ENCODE results near the gene LXN.

The LXN gene

GRCh38 chr3:158663832-158664231, 8.6 kb downstream of the LXN start:
- H3K4me3 ChIP-seq (ENCODE audit: low read length), result no peak overlapping the region
- peaks cover 4% of the 10 kb centered on the region for H3K4me1 ChIP-seq (ENCODE audit: control insufficient read depth, insufficient read depth, low read length)
- H3K9me3 ChIP-seq (replicated peaks; ENCODE audit: low read length), result no peaks in the 10 kb centered on the region
- no peak overlapping the region for H3K9ac ChIP-seq (ENCODE audit: low read depth, low read length)
- no peak overlapping the region for H3K4me2 ChIP-seq (ENCODE audit: low read length)
- H3K27me3 ChIP-seq (ENCODE audit: control insufficient read depth, insufficient read depth, low read length), result no peaks in the 10 kb centered on the region
- peaks cover 63% of the 10 kb centered on the region for H3K36me3 ChIP-seq (ENCODE audit: insufficient read depth, low read length)

- Histone ChIP-seq H3K4me2 (ENCODE audit: low read length) (no peak overlapping the region), H3K36me3 (ENCODE audit: insufficient read depth, low read length) (peaks cover 61% of the 10 kb centered on the region), H3K9ac (ENCODE audit: low read depth, low read length) (no peak overlapping the region)
Observed at GRCh38 chr3:158663246-158663645, 9.2 kb downstream of the LXN start.

GRCh38 chr3:158660711-158661110, 11.7 kb downstream of the LXN start:
- no peak overlapping the region for H3K9ac ChIP-seq (ENCODE audit: low read depth, low read length)

More at GRCh38 chr3:158663246-158663645, 9.2 kb downstream of the LXN start:
- Histone ChIP-seq H3K4me3 (ENCODE audit: low read length) (no peak overlapping the region), H3K9me3 (replicated peaks; ENCODE audit: low read length) (no peaks in the 10 kb centered on the region), H3K27me3 (ENCODE audit: control insufficient read depth, insufficient read depth, low read length) (no peaks in the 10 kb centered on the region), H3K4me1 (ENCODE audit: control insufficient read depth, insufficient read depth, low read length) (peaks cover 4% of the 10 kb centered on the region)

GRCh38 chr3:158659454-158660237, 12.8 kb downstream of the LXN start:
- no peak overlapping the region for H3K9ac ChIP-seq (ENCODE audit: low read depth, low read length)
- no peak overlapping the region for H3K4me2 ChIP-seq (ENCODE audit: low read length)

More at GRCh38 chr3:158660711-158661110, 11.7 kb downstream of the LXN start:
- no peak overlapping the region for H3K4me2 ChIP-seq (ENCODE audit: low read length)
- no peak overlapping the region for H3K4me3 ChIP-seq (ENCODE audit: low read length)
- H3K4me1 ChIP-seq (ENCODE audit: control insufficient read depth, insufficient read depth, low read length), result peaks cover 4% of the 10 kb centered on the region
- H3K27me3 ChIP-seq (ENCODE audit: control insufficient read depth, insufficient read depth, low read length), result no peaks in the 10 kb centered on the region
- no peaks in the 10 kb centered on the region for H3K9me3 ChIP-seq (replicated peaks; ENCODE audit: low read length)
- H3K36me3 ChIP-seq (ENCODE audit: insufficient read depth, low read length), result peaks cover 48% of the 10 kb centered on the region

GRCh38 chr3:158658889-158659288, 13.6 kb downstream of the LXN start:
- Histone ChIP-seq H3K4me1 (ENCODE audit: control insufficient read depth, insufficient read depth, low read length) (peaks cover 4% of the 10 kb centered on the region), H3K4me3 (ENCODE audit: low read length) (no peak overlapping the region), H3K4me2 (ENCODE audit: low read length) (no peak overlapping the region), H3K36me3 (ENCODE audit: insufficient read depth, low read length) (peaks cover 52% of the 10 kb centered on the region), H3K9ac (ENCODE audit: low read depth, low read length) (no peak overlapping the region), H3K9me3 (replicated peaks; ENCODE audit: low read length) (no peaks in the 10 kb centered on the region), H3K27me3 (ENCODE audit: control insufficient read depth, insufficient read depth, low read length) (no peaks in the 10 kb centered on the region)

More at GRCh38 chr3:158659454-158660237, 12.8 kb downstream of the LXN start:
- Histone ChIP-seq H3K4me3 (ENCODE audit: low read length) (no peak overlapping the region), H3K4me1 (ENCODE audit: control insufficient read depth, insufficient read depth, low read length) (peaks cover 4% of the 10 kb centered on the region), H3K27me3 (ENCODE audit: control insufficient read depth, insufficient read depth, low read length) (no peaks in the 10 kb centered on the region), H3K9me3 (replicated peaks; ENCODE audit: low read length) (no peaks in the 10 kb centered on the region), H3K36me3 (ENCODE audit: insufficient read depth, low read length) (peaks cover 52% of the 10 kb centered on the region)

- no peak overlapping the region for H3K4me3 ChIP-seq (ENCODE audit: low read length)
- no peak overlapping the region for H3K4me2 ChIP-seq (ENCODE audit: low read length)
- H3K27me3 ChIP-seq (ENCODE audit: control insufficient read depth, insufficient read depth, low read length), result no peaks in the 10 kb centered on the region
- peaks cover 57% of the 10 kb centered on the region for H3K36me3 ChIP-seq (ENCODE audit: insufficient read depth, low read length)
- no peak overlapping the region for H3K9ac ChIP-seq (ENCODE audit: low read depth, low read length)
- H3K9me3 ChIP-seq (replicated peaks; ENCODE audit: low read length), result no peaks in the 10 kb centered on the region
- no peaks in the 10 kb centered on the region for H3K4me1 ChIP-seq (ENCODE audit: control insufficient read depth, insufficient read depth, low read length)
Observed at GRCh38 chr3:158652463-158652862, 20.0 kb downstream of the LXN start.

- Histone ChIP-seq H3K9me3 (replicated peaks; ENCODE audit: low read length) (no peaks in the 10 kb centered on the region), H3K4me2 (ENCODE audit: low read length) (no peak overlapping the region), H3K4me3 (ENCODE audit: low read length) (no peak overlapping the region), H3K36me3 (ENCODE audit: insufficient read depth, low read length) (peaks cover 57% of the 10 kb centered on the region), H3K4me1 (ENCODE audit: control insufficient read depth, insufficient read depth, low read length) (no peaks in the 10 kb centered on the region), H3K9ac (ENCODE audit: low read depth, low read length) (no peak overlapping the region), H3K27me3 (ENCODE audit: control insufficient read depth, insufficient read depth, low read length) (no peaks in the 10 kb centered on the region)
Observed at GRCh38 chr3:158651192-158651591, 21.3 kb downstream of the LXN start.

GRCh38 chr3:158649791-158650190, 22.7 kb downstream of the LXN start:
- H3K36me3 ChIP-seq (ENCODE audit: insufficient read depth, low read length), result peaks cover 48% of the 10 kb centered on the region
- peaks cover 3% of the 10 kb centered on the region for H3K4me1 ChIP-seq (ENCODE audit: control insufficient read depth, insufficient read depth, low read length)
- no peaks in the 10 kb centered on the region for H3K27me3 ChIP-seq (ENCODE audit: control insufficient read depth, insufficient read depth, low read length)
- no peak overlapping the region for H3K4me2 ChIP-seq (ENCODE audit: low read length)
- H3K9ac ChIP-seq (ENCODE audit: low read depth, low read length), result no peak overlapping the region
- no peak overlapping the region for H3K4me3 ChIP-seq (ENCODE audit: low read length)
- no peaks in the 10 kb centered on the region for H3K9me3 ChIP-seq (replicated peaks; ENCODE audit: low read length)

GRCh38 chr3:158644345-158644908, 28.0 kb downstream of the LXN start, which contains the start of gene GFM1:
GFM1 (plus strand) TSS chr3:158644527; CDS start chr3:158644635, 108 bp downstream.
- Histone ChIP-seq H3K27me3 (ENCODE audit: control insufficient read depth, insufficient read depth, low read length) (no peaks in the 10 kb centered on the region), H3K9me3 (replicated peaks; ENCODE audit: low read length) (no peaks in the 10 kb centered on the region), H3K9ac (ENCODE audit: low read depth, low read length) (peak within 1 kb of the TSS; percentile 88), H3K4me2 (ENCODE audit: low read length) (peak within 1 kb of the TSS; percentile 79), H3K36me3 (ENCODE audit: insufficient read depth, low read length) (peaks cover 21% of the 10 kb centered on the region), H3K4me1 (ENCODE audit: control insufficient read depth, insufficient read depth, low read length) (peaks cover 3% of the 10 kb centered on the region), H3K4me3 (ENCODE audit: low read length) (peak within 1 kb of the TSS; percentile 90)

- H3K4me3 ChIP-seq (ENCODE audit: low read length), result no peak overlapping the region
- H3K9ac ChIP-seq (ENCODE audit: low read depth, low read length), result no peak overlapping the region
- H3K4me1 ChIP-seq (ENCODE audit: control insufficient read depth, insufficient read depth, low read length), result peaks cover 3% of the 10 kb centered on the region
- no peaks in the 10 kb centered on the region for H3K9me3 ChIP-seq (replicated peaks; ENCODE audit: low read length)
- H3K4me2 ChIP-seq (ENCODE audit: low read length), result no peak overlapping the region
- H3K36me3 ChIP-seq (ENCODE audit: insufficient read depth, low read length), result peaks cover 8% of the 10 kb centered on the region
- no peaks in the 10 kb centered on the region for H3K27me3 ChIP-seq (ENCODE audit: control insufficient read depth, insufficient read depth, low read length)
Observed at GRCh38 chr3:158642474-158643210, 29.8 kb downstream of the LXN start.

- H3K4me1 ChIP-seq (ENCODE audit: control insufficient read depth, insufficient read depth, low read length), result peaks cover 3% of the 10 kb centered on the region
- H3K9ac ChIP-seq (ENCODE audit: low read depth, low read length), result no peak overlapping the region
- H3K27me3 ChIP-seq (ENCODE audit: control insufficient read depth, insufficient read depth, low read length), result no peaks in the 10 kb centered on the region
- no peak overlapping the region for H3K4me3 ChIP-seq (ENCODE audit: low read length)
- H3K9me3 ChIP-seq (replicated peaks; ENCODE audit: low read length), result no peaks in the 10 kb centered on the region
- H3K4me2 ChIP-seq (ENCODE audit: low read length), result no peak overlapping the region
- H3K36me3 ChIP-seq (ENCODE audit: insufficient read depth, low read length), result peaks cover 4% of the 10 kb centered on the region
Observed at GRCh38 chr3:158642005-158642404, 30.4 kb downstream of the LXN start.

Measured in skeletal muscle satellite cell (primary cell).